ENCODE measurements around the gene PROM2. TPM values are rescaled to one million over a fixed set of nuclear protein-coding genes. Genes with fewer than 3 reads are reported as not detected.

PROM2 gene
- total and polyA plus RNA-seq, 10 of the 15 experiments (the other 5 are each of a cell fraction or from before 2014, with no cell fraction given), result 0.01 to 0.04 TPM; not detected in 8

- ChIA-PET SMC1A (ENCODE audit: uncharacterized antibody, unreplicated experiment) (no interaction called here), RAD21 (ENCODE audit: unreplicated experiment) (no interaction called here), CTCF (no interaction called here), POLR2A (no interaction called here)
- intact Hi-C loops (cut with micrococcal nuclease; ENCODE audit: unreplicated experiment) (no loop called here), in situ Hi-C loops (cut with MboI) (no loop called here)
- no peaks in the 10 kb centered on the region for H3K9me3 ChIP-seq (replicated peaks; ENCODE audit: control insufficient read depth, insufficient read depth, low read length)
- BruUV-seq (replicated peaks), result no TSS peak
- no peak overlapping the region for H2AFZ ChIP-seq (ENCODE audit: control insufficient read depth, low read depth, low read length)
- no peak overlapping the region for H3K4me3 ChIP-seq
- H3K9ac ChIP-seq (ENCODE audit: control insufficient read depth, insufficient read depth, low read length), result no peak overlapping the region
- H3K4me2 ChIP-seq (ENCODE audit: control insufficient read depth, insufficient read depth), result no peak overlapping the region
- H3K27ac ChIP-seq (ENCODE audit: control insufficient read depth, insufficient read depth), result no peak overlapping the region
- no peak for TF ChIP-seq FOXM1 (IDR thresholded peaks at IDR 0.05; ENCODE audit: low read depth, low read length)
- no peak for TF ChIP-seq JUND (IDR thresholded peaks at IDR 0.05; ENCODE audit: low read depth, low read length)
- TF ChIP-seq HSF1 (IDR thresholded peaks at IDR 0.05; ENCODE audit: low read depth, low read length), result no peak
- no peak for TF ChIP-seq RUNX3 (IDR thresholded peaks at IDR 0.05; ENCODE audit: low read length)
- TF ChIP-seq POU2F2 (IDR thresholded peaks at IDR 0.05; ENCODE audit: borderline replicate concordance, low read depth, low read length), result no peak
- TF ChIP-seq TCF3 (IDR thresholded peaks at IDR 0.05; ENCODE audit: borderline replicate concordance, insufficient read depth, low read depth, low read length), result no peak
- no peak for TF ChIP-seq BHLHE40 (IDR thresholded peaks at IDR 0.05; ENCODE audit: borderline replicate concordance in 1 of 2, low read depth in 2 of 2, low read length in 1 of 2)
- TF ChIP-seq NFXL1 (IDR thresholded peaks at IDR 0.05; ENCODE audit: borderline replicate concordance), result no peak
- TF ChIP-seq EP300 (IDR thresholded peaks at IDR 0.05; ENCODE audit: borderline replicate concordance in 1 of 2, control insufficient read depth in 1 of 2, low read depth in 2 of 2, low read length in 2 of 2), result no peak
- no peak for TF ChIP-seq BMI1 (IDR thresholded peaks at IDR 0.05; ENCODE audit: borderline replicate concordance)
- no peak for TF ChIP-seq RCOR1 (conservative IDR thresholded peaks at IDR 0.05; ENCODE audit: low read depth, low read length)
- TF ChIP-seq IKZF1 (conservative IDR thresholded peaks at IDR 0.05), result no peak
- TF ChIP-seq BCL11A (IDR thresholded peaks at IDR 0.05; ENCODE audit: low read depth, low read length), result no peak
- no peak for TF ChIP-seq BCLAF1 (IDR thresholded peaks at IDR 0.05)
- TF ChIP-seq SUZ12 (IDR thresholded peaks at IDR 0.05; ENCODE audit: unreplicated experiment), result no peak
- TF ChIP-seq SRF (IDR thresholded peaks at IDR 0.05; ENCODE audit: low read depth in 2 of 2, low read length in 2 of 2), result no peak
- no peak for TF ChIP-seq ATF2 (IDR thresholded peaks at IDR 0.05; ENCODE audit: low read length)
- no peak for TF ChIP-seq RFX5 (IDR thresholded peaks at IDR 0.05; ENCODE audit: low read depth, low read length)
- no peak for TF ChIP-seq RBBP5 (conservative IDR thresholded peaks at IDR 0.05)
- H4K20me1 ChIP-seq (ENCODE audit: control insufficient read depth, insufficient read depth), result no peaks in the 10 kb centered on the region
- H3K4me1 ChIP-seq (ENCODE audit: control insufficient read depth, insufficient read depth, low read length), result no peaks in the 10 kb centered on the region
- WGBS (ENCODE audit: insufficient coverage, insufficient replicate concordance, low lambda C conversion rate, missing lambda C conversion rate), result 34% methylated on average over 15 of the region's 15 CpGs
- no peaks in the 10 kb centered on the region for H3K79me2 ChIP-seq (ENCODE audit: control insufficient read depth, insufficient read depth, low read length)
- H3K27me3 ChIP-seq (replicated peaks in 1 of 2; ENCODE audit: control insufficient read depth in 2 of 2, insufficient read depth in 2 of 2, low read length in 1 of 2), result no peaks in the 10 kb centered on the region; a peak in 1 of 4 replicates
- DNase-seq (ENCODE audit: low read depth, low spot score) (no peak), FAIRE-seq (no peak), ATAC-seq (no peak)
- H3K36me3 ChIP-seq (ENCODE audit: control insufficient read depth in 2 of 2, insufficient read depth in 2 of 2, low read length in 1 of 2), result no peaks in the 10 kb centered on the region
Measured at GRCh38 chr2:95328358-95329125, 54.3 kb downstream of the PROM2 start.
